Ascending aorta (tissue), 2 donors: ENCODE results near the gene ACVRL1. TPM values are rescaled to one million over a fixed set of nuclear protein-coding genes. Genes with fewer than 3 reads are reported as not detected.
A peak's percentile ranks its signal among the peaks of the same experiment; 100 is the strongest.

Source experiments
- DNase-seq, 2 donors: peaks; one replicate each; pipeline ENCODE4 v3.0.0-alpha.2; 2019; ENCODE audit warnings: low spot score in 2 of 2
- H3K27ac ChIP-seq, 2 donors: fragments of 200-600 bp; sonication (generic); one replicate each; pipeline ENCODE4 v1.5.1; 2016 to 2017; ENCODE audit warnings: mild to moderate bottlenecking in 1 of 2
- H3K27me3 ChIP-seq: fragments of 200-600 bp; sonication (generic); one replicate; pipeline ENCODE4 v1.5.1; 2017
- H3K36me3 ChIP-seq, 2 donors: fragments of 200-600 bp; sonication (generic); one replicate each; pipeline ENCODE4 v1.5.1; 2016
- H3K4me1 ChIP-seq, 2 donors: fragments of 200-600 bp; sonication (generic); one replicate each; pipeline ENCODE4 v1.5.1; 2016 to 2017; ENCODE audit warnings: mild to moderate bottlenecking in 1 of 2
- H3K4me3 ChIP-seq, 2 donors: fragments of 200-600 bp; sonication (generic); one replicate each; pipeline ENCODE4 v1.5.1; 2016 to 2017; ENCODE audit warnings: mild to moderate bottlenecking in 1 of 2
- H3K9me3 ChIP-seq, 2 donors: fragments of 200-600 bp; sonication (generic); one replicate each; pipeline ENCODE4 v1.5.1; 2016
- CTCF ChIP-seq, 3 experiments: fragments of 200-600 bp in 2 of 3; fragments of 450-650 bp in 1 of 3; sonication (generic) in 2 of 3; IDR thresholded peaks; one replicate each; pipeline ENCODE4 v1.5.1; 2016 to 2019; ENCODE audit warnings: antibody characterized with exemption in 3 of 3, mild to moderate bottlenecking in 1 of 3, moderate library complexity in 1 of 3
- intact Hi-C: fragments of 100-400 bp; cut with DNase I; formaldehyde crosslinking; loops from one replicate; pipeline ENCODE4 v1.15.1; 2023
- total RNA-seq: library from RNA; depleted of rRNA; stranded (reverse); fragments of >200 nt; gene quantifications from one replicate; pipeline ENCODE4 v1.1.0, GENCODE V29; 2016

The ACVRL1 gene
- total RNA-seq, 1 donor from 2014 or later, result 308 TPM

DNA sequence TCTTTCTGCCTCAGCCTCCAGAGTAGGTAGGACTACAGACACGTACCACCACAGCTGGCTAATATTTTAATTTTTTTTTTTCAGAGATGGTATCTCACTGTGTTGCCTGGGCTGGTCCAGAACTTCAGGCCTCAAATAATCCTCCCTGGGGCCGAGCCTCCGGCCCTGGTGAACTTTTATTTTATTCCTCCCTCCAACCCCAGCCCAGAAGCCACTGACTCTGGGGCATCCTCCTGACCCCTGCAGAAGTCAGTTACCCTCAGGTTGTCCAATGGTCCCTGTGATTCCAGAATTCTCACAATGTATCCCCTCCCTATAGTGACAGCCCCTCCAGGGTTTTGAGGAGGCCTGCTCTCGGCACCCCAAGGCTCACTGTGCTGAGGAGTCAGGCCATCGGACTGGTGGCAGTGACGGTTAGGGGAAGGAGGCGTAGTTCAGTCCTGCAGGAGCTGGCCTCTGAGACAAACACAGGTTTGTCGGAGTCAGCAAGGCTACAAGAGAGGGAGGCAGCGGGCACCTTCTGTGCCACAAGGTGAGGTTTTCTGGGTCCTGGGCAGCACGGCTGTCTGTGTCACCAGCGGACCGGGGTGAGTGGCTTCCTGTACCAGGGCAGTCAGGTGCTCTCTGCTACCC, 39.4 kb upstream of the ACVRL1 start:
- Histone ChIP-seq H3K4me1 (peaks cover 14% of the 10 kb centered on the region in 2 donors), H3K27ac (no peak overlapping the region), H3K9me3 (no peaks in the 10 kb centered on the region), H3K36me3 (no peaks in the 10 kb centered on the region), H3K4me3 (no peak overlapping the region), H3K27me3 (peaks cover 7% of the 10 kb centered on the region)
- DNase-seq, result no peak
- TF ChIP-seq CTCF (IDR thresholded peaks at IDR 0.05), result no peak
- intact Hi-C loops, result no loop called here

DNA sequence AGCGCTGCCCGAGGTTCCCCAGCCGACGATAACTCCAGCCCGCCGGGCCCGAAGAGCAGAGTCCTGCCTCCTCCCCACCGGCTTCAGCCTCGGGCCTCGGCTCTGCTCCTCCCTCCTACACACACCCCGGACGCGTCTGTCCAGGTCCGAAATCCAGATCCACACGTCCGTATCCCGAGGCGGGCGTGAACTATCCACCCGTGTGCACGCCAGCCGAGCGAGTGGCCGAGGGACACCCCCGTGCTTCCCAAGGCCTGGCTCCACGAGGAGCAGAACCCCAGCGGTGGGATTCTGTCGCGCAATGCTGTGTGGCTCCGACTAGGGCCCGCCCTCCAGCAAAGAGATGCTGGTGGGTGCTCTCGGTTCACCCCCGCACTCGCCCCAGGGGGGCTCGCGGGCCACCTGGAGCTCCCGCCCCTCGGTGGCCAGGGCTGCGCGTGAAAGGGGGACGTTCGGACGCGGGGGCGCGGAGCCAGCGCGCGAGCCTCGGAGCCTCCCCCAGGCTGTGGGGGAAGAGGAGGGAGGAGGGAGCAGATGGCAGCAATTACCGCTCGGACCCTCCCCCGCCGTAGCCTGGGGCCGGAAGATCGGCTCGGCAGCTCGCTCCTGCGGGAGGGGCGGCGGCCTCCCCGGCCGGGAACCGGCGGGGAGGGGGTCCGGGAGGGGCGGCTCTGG, 38.3 kb upstream of the ACVRL1 start:
- DNase-seq, result no peak
- TF ChIP-seq CTCF (IDR thresholded peaks at IDR 0.05), result no peak

DNA sequence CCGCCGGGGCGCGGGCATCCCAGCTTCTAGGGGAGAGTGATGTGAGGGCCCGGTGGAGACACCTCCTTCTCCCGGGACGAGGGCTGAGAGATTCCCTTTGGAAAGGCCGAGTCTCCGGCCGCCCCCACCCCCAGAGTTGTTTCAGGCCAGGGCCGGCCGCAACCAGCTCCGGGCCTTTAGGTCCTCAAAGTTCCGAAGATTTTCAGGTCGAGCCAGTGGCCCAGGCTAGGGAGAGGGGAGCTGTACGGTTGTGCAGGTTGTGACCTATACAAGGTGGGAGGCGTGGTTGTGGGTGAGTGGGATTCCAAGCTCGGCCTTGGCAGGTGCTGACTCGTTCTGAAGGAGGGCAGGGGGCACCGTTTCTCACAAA, 37.8 kb upstream of the ACVRL1 start:
- Histone ChIP-seq H3K4me1 (peaks cover 8 to 9% of the 10 kb centered on the region in 2 donors), H3K36me3 (no peaks in the 10 kb centered on the region), H3K4me3 (peak overlapping the region; percentile 23 to 65), H3K9me3 (no peaks in the 10 kb centered on the region), H3K27ac (no peak overlapping the region), H3K27me3 (peaks cover 7% of the 10 kb centered on the region)
- TF ChIP-seq CTCF (IDR thresholded peaks at IDR 0.05), result no peak
- intact Hi-C loops, result no loop called here
- no peak for DNase-seq

More for the DNA sequence above, 38.3 kb upstream of the ACVRL1 start:
- intact Hi-C loops, result no loop called here
- Histone ChIP-seq H3K4me1 (peaks cover 10 to 11% of the 10 kb centered on the region in 2 donors), H3K27ac (no peak overlapping the region), H3K4me3 (peak overlapping the region; percentile 23 to 65), H3K27me3 (peaks cover 7% of the 10 kb centered on the region), H3K36me3 (no peaks in the 10 kb centered on the region), H3K9me3 (no peaks in the 10 kb centered on the region)

DNA sequence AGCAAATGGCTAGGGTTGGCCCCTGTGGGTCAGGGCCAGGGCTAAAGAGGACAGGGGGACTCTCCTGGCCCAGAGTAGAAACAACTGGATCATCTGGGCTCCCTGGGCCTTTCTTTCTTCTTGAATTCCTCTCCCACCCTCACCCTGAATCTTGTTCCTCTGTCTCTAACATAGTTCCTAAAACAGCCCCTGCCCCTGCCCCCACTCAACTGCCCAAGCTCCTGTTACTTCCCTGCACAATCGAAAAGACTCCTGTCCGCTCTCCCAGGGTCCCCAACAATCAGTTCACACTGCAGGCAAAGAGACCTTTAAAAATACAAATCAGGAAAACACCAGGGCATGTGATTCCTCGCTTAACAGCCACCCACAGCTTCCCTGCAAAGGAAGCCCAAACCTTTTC, 37.4 kb upstream of the ACVRL1 start:
- no peak for TF ChIP-seq CTCF (IDR thresholded peaks at IDR 0.05)
- intact Hi-C loops, result no loop called here
- Histone ChIP-seq H3K4me1 (peaks cover 8 to 9% of the 10 kb centered on the region in 2 donors), H3K27me3 (peaks cover 7% of the 10 kb centered on the region), H3K36me3 (no peaks in the 10 kb centered on the region), H3K4me3 (no peak overlapping the region), H3K9me3 (no peaks in the 10 kb centered on the region), H3K27ac (no peak overlapping the region)
- no peak for DNase-seq

DNA sequence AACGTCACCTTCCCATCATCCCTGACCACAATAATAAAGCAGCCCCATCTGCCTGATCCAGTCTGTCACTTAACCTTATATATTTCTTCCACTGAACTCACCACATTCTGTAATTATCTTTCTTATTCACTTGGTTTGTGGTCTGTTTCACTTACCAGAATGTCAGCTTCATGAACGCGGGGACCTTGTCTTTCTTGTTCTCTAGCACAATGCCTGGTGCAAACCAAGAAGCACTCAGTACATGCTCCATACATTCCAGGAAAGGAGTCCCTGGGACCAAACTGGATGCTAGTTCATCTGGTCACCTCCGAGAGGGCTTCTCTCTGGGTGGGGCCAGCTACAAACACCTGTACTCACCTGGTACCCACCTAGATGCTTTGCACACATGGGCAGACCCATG, 36.8 kb upstream of the ACVRL1 start:
- Histone ChIP-seq H3K36me3 (no peaks in the 10 kb centered on the region), H3K27ac (no peak overlapping the region), H3K4me1 (peaks cover 8 to 9% of the 10 kb centered on the region in 2 donors), H3K27me3 (peaks cover 7% of the 10 kb centered on the region), H3K4me3 (no peak overlapping the region), H3K9me3 (no peaks in the 10 kb centered on the region)
- no peak for DNase-seq
- no peak for TF ChIP-seq CTCF (IDR thresholded peaks at IDR 0.05)
- intact Hi-C loops, result no loop called here
